DMS114 treated with DMSO at 0.1 percent for 48 hours (cell line): ENCODE data around the gene AMER1.

Experiments
- DNase-seq: peaks from one replicate; lab custom pipeline; 2025; ENCODE audit not compliant: unreplicated experiment; lab: John Stamatoyannopoulos, UW

Gene AMER1

GRCh38 chrX:64186974-64187761 lies 18.3 kb downstream of the AMER1 start:
- DNase-seq, result no peak

DNA sequence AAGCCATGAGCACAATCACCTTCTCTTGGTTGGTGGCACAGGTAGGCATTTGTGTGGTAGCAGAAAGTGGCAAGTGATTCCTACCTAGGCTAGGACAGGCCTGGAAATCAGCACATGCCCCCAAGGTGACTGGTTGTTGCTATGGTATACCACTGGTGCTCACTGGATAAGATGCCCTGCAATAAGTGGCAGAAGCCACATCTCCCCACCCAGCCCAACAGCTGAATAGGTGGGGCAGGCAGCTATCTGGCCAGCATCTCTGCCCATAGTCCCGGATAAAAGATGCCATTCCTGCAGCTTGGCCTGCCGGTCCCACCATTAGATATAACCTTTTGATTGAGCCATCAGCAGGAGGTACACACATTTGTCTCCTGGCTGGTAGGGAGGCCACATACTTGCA lies 21.1 kb downstream of the AMER1 start:
- no peak for DNase-seq

DNA sequence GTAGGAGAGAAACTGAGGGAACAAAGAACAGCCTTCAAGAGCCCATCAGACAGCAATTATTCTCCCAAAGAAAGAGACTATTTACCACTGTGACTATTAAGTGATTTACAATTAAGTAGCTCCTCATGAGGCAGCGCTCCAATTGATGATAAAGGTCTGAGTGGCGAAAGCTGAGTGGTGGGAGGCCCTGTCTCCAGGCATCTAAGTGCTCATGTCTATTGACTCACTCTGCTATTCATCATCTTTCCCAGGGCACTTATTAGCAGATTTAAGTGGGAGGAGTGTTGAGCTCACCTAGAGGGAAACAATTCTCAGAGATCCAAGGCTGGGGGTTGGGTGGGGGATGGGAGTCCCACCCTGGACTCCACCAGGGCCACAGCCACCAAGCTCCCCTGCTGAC lies 23.3 kb downstream of the AMER1 start:
- DNase-seq, result no peak

GRCh38 chrX:64176876-64177275 lies 28.6 kb downstream of the AMER1 start:
- no peak for DNase-seq

DNA sequence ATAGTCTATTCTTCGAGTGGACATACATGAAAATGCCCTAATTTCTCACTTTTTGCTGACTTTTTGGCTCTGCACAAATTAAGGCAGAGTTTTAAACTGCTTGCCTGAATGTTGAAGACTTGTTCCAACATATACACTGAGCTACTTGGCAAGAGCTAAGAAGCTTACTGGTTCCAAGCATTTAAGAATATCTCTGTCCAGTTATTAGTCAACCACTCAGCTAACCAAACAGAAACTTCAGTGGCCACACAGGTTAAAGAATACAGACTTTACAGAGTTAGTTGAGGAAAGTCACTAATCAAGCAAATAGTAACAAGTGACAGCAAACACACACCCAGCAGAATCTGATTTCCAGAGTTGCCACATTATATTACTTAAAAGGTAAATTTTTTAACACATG lies 35.5 kb downstream of the AMER1 start:
- no peak for DNase-seq

- no peak for DNase-seq
Observed at GRCh38 chrX:64152857-64153256, 52.7 kb downstream of the AMER1 start.

DNA sequence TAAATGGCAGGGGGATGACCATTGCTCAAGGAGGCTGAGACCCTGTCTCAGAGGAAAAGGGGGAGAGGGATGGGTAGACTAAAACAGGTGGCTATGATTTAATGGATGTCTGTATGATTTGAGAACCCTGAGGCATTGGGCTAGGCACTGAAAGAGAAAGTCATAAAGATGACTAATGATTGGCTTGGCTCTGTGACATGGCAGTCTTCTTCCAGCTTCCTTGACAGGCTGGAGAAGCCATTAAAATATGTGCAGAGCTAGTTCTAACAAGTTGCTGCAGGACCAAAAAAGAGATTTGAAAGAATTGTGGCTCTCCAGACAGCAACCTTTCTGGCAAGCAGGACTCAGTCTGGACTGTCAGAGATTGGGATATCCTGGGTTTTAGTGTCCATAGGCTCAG lies 53.6 kb downstream of the AMER1 start:
- DNase-seq, result no peak

GRCh38 chrX:64150775-64151174 lies 54.7 kb downstream of the AMER1 start:
- DNase-seq, result no peak
